ENCODE measurements around the gene FSD1.

FSD1 gene

GRCh38 chr19:4320419-4320818, 16.0 kb downstream of the FSD1 start:
- no peak for DNase-seq

GRCh38 chr19:4322942-4323665, 18.7 kb downstream of the FSD1 start:
- no peak for DNase-seq

GRCh38 chr19:4323692-4324091, 19.3 kb downstream of the FSD1 start:
- DNase-seq: no peak

GRCh38 chr19:4324228-4324627, 19.8 kb downstream of the FSD1 start:
- no peak for DNase-seq

GRCh38 chr19:4326215-4326836, 21.9 kb downstream of the FSD1 start:
- DNase-seq: no peak

- DNase-seq: no peak
These were observed 22.4 kb downstream of the FSD1 start for GRCh38 chr19:4326837-4327251.

GRCh38 chr19:4327252-4327876, 23.0 kb downstream of the FSD1 start:
- DNase-seq: peak; percentile 85

- DNase-seq: no peak
These were observed 23.5 kb downstream of the FSD1 start for GRCh38 chr19:4327877-4328242.

- DNase-seq: peak; percentile 100
These were observed 24.0 kb downstream of the FSD1 start for GRCh38 chr19:4328243-4328990.

GRCh38 chr19:4328991-4329681, 24.7 kb downstream of the FSD1 start:
- peak; percentile 57 for DNase-seq

GRCh38 chr19:4329858-4330257, 25.5 kb downstream of the FSD1 start:
- DNase-seq: no peak

- no peak for DNase-seq
These were observed 30.7 kb downstream of the FSD1 start for GRCh38 chr19:4334929-4335570.

- DNase-seq: peak; percentile 62
These were observed 33.6 kb downstream of the FSD1 start for GRCh38 chr19:4337906-4338440.

- DNase-seq: peak; percentile 58
These were observed 34.3 kb downstream of the FSD1 start, which contains the start of gene STAP2 for GRCh38 chr19:4338441-4339355. STAP2 (minus strand) TSS chr19:4338827; CDS start chr19:4338753, 74 bp downstream.

GRCh38 chr19:4342314-4342614, 37.9 kb downstream of the FSD1 start:
- DNase-seq: no peak

- DNase-seq: peak; percentile 100
These were observed 38.4 kb downstream of the FSD1 start for GRCh38 chr19:4342615-4343369.

GRCh38 chr19:4343370-4344307, 39.2 kb downstream of the FSD1 start, which contains the start of gene MPND:
MPND (plus strand) TSS chr19:4343562; CDS start chr19:4343594, 32 bp downstream.
- peak; percentile 88 for DNase-seq

GRCh38 chr19:4345342-4346019, 41.1 kb downstream of the FSD1 start:
- no peak for DNase-seq

Data from NCI-H2171 treated with DMSO at 0.1 percent for 48 hours (cell line).